ENCODE results near the gene SLC2A1.
A peak's percentile ranks its signal among the peaks of the same experiment; 100 is the strongest.

SLC2A1 gene

DNA sequence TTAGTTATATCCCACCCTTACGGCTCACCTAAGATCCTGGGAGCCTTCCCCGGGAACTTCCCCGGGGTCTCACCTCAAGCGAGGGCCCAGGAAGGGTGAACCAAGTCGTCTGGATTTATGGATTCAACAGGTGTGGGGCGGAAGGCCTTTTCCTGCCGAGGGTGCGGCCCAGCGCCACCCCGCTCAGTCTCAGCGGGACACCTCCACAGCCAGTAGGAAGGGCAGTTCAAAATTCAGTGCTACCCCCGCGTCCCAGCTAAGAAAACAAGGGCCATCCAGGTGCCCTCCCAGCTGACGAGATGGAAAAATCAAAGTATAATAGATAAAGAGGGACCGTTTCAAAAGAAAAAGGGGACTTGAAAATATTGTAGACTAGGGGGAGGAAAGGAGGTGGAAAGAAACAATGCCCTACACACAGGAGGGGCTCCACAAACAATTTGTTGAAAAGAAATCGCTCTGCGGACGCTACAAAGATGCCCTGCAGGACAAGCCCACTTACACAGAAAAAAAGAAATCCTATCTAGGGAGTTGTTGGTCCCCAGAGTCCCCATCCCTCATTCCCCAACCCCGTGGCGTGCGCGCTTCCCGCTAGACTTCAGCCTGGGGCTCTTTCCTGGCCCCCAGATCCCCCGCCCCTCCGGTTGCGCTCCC is 1.3 kb downstream of the SLC2A1 start:
- no CpG with 5 or more reads among the region's 26 CpGs for WGBS (ENCODE audit: extremely low coverage, insufficient coverage, insufficient read length)
- Histone ChIP-seq H3K4me1 (ENCODE audit: control insufficient read depth in 1 of 2, insufficient read depth in 2 of 2, low read length in 2 of 2) (peaks cover 40 to 42% of the 10 kb centered on the region in 2 experiments), H3K9me3 (ENCODE audit: insufficient read depth, low read depth, low read length) (no peaks in the 10 kb centered on the region)

DNA sequence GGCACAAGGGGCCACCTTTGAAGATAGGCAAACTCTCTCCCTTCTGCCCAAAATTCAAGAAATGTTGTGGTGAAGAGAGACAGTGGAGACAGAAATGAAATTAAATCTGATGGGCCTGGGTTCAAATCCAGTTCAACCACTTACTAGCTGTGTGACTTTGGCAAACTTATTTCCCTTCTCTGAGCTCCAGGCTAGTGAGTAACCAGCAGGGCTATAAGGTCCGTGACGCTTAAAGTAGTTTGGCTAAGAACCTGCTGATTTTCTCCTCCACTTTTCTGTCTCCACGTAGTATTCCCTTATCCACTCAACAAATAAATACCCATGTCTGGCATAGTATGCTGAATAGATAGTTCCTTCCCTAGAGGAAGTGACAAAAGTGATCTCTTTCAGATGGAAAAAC is 1.9 kb downstream of the SLC2A1 start:
- Histone ChIP-seq H3K4ac (ENCODE audit: low read depth, low read length) (peak overlapping the region; percentile 99), H3K36me3 (ENCODE audit: control insufficient read depth in 1 of 2, insufficient read depth in 2 of 2, low read length in 2 of 2) (peaks cover 41 to 43% of the 10 kb centered on the region in 2 experiments), H3K79me2 (ENCODE audit: control insufficient read depth, insufficient read depth, low read length, poor library complexity) (peaks cover 64% of the 10 kb centered on the region), H3K9me3 (ENCODE audit: insufficient read depth, low read depth, low read length) (no peaks in the 10 kb centered on the region), H3K18ac (ENCODE audit: low read length) (no peak overlapping the region), H3K4me1 (ENCODE audit: control insufficient read depth in 1 of 2, insufficient read depth in 2 of 2, low read length in 2 of 2) (peaks cover 43% of the 10 kb centered on the region in 2 experiments), H4K8ac (ENCODE audit: low read depth, low read length) (no peak overlapping the region), H3K4me3 (ENCODE audit: low read depth, low read length) (peak overlapping the region; percentile 96), H2BK120ac (ENCODE audit: insufficient read depth, low read length, poor library complexity) (no peak overlapping the region), H3K9ac (ENCODE audit: low read length) (peak overlapping the region; percentile 90), H3K23ac (ENCODE audit: low read length) (no peak overlapping the region), H4K91ac (ENCODE audit: low read depth, low read length) (no peak overlapping the region), H3K27ac (ENCODE audit: low read depth, low read length) (peak overlapping the region; percentile 83), H3K14ac (ENCODE audit: low read length) (no peak overlapping the region), H2AFZ (ENCODE audit: insufficient read depth, low read length, poor library complexity) (no peak overlapping the region), H2BK5ac (ENCODE audit: low read depth, low read length, poor library complexity) (no peak overlapping the region), H2AK5ac (ENCODE audit: low read length) (no peak overlapping the region), H3K27me3 (ENCODE audit: insufficient read depth, low read length) (no peaks in the 10 kb centered on the region), H4K12ac (ENCODE audit: low read depth, low read length) (no peak overlapping the region), H2BK12ac (ENCODE audit: low read length) (no peak overlapping the region), H3K4me2 (ENCODE audit: low read length) (peak overlapping the region; percentile 80), H3K79me1 (ENCODE audit: low read length) (peaks cover 49% of the 10 kb centered on the region)
- no peak for DNase-seq
- no CpG with 5 or more reads among the region's 3 CpGs for WGBS (ENCODE audit: extremely low coverage, insufficient coverage, insufficient read length)

More for the DNA sequence above, 1.3 kb downstream of the SLC2A1 start:
- H2BK12ac ChIP-seq (ENCODE audit: low read length) = peak overlapping the region; percentile 20
- H2AK5ac ChIP-seq (ENCODE audit: low read length) = no peak overlapping the region
- H3K14ac ChIP-seq (ENCODE audit: low read length) = peak overlapping the region; percentile 84
- peak overlapping the region; percentile 96 for H3K4me3 ChIP-seq (ENCODE audit: low read depth, low read length)
- H3K4ac ChIP-seq (ENCODE audit: low read depth, low read length) = peak overlapping the region; percentile 99
- peaks cover 60% of the 10 kb centered on the region for H3K79me2 ChIP-seq (ENCODE audit: control insufficient read depth, insufficient read depth, low read length, poor library complexity)
- peaks cover 51% of the 10 kb centered on the region for H3K79me1 ChIP-seq (ENCODE audit: low read length)
- peak overlapping the region; percentile 17 for H2AFZ ChIP-seq (ENCODE audit: insufficient read depth, low read length, poor library complexity)
- H3K23ac ChIP-seq (ENCODE audit: low read length) = no peak overlapping the region
- peak overlapping the region; percentile 80 for H3K4me2 ChIP-seq (ENCODE audit: low read length)
- H3K36me3 ChIP-seq (ENCODE audit: control insufficient read depth in 1 of 2, insufficient read depth in 2 of 2, low read length in 2 of 2) = peaks cover 35 to 37% of the 10 kb centered on the region in 2 experiments
- peak overlapping the region; percentile 83 for H3K27ac ChIP-seq (ENCODE audit: low read depth, low read length)
- peak overlapping the region; percentile 85 for H4K91ac ChIP-seq (ENCODE audit: low read depth, low read length)
- peak overlapping the region; percentile 83 for H2BK5ac ChIP-seq (ENCODE audit: low read depth, low read length, poor library complexity)
- no peaks in the 10 kb centered on the region for H3K27me3 ChIP-seq (ENCODE audit: insufficient read depth, low read length)
- H4K8ac ChIP-seq (ENCODE audit: low read depth, low read length) = peak overlapping the region; percentile 25
- DNase-seq = no peak
- H3K18ac ChIP-seq (ENCODE audit: low read length) = peak overlapping the region; percentile 91
- H2BK120ac ChIP-seq (ENCODE audit: insufficient read depth, low read length, poor library complexity) = peak overlapping the region; percentile 10
- H4K12ac ChIP-seq (ENCODE audit: low read depth, low read length) = peak overlapping the region; percentile 22
- peak overlapping the region; percentile 90 for H3K9ac ChIP-seq (ENCODE audit: low read length)

- Histone ChIP-seq H3K79me2 (ENCODE audit: control insufficient read depth, insufficient read depth, low read length, poor library complexity) (peaks cover 65% of the 10 kb centered on the region), H3K4ac (ENCODE audit: low read depth, low read length) (peak overlapping the region; percentile 89), H3K9ac (ENCODE audit: low read length) (peak overlapping the region; percentile 28), H3K23ac (ENCODE audit: low read length) (peak overlapping the region; percentile 34), H3K4me3 (ENCODE audit: low read depth, low read length) (peak overlapping the region; percentile 45), H3K36me3 (ENCODE audit: control insufficient read depth in 1 of 2, insufficient read depth in 2 of 2, low read length in 2 of 2) (peaks cover 43 to 46% of the 10 kb centered on the region in 2 experiments), H2BK120ac (ENCODE audit: insufficient read depth, low read length, poor library complexity) (peak overlapping the region; percentile 9), H4K91ac (ENCODE audit: low read depth, low read length) (peak overlapping the region; percentile 45), H4K12ac (ENCODE audit: low read depth, low read length) (no peak overlapping the region), H4K8ac (ENCODE audit: low read depth, low read length) (peak overlapping the region; percentile 45), H3K4me2 (ENCODE audit: low read length) (peak overlapping the region; percentile 59), H3K9me3 (ENCODE audit: insufficient read depth, low read depth, low read length) (no peaks in the 10 kb centered on the region), H3K18ac (ENCODE audit: low read length) (peak overlapping the region; percentile 67), H3K4me1 (ENCODE audit: control insufficient read depth in 1 of 2, insufficient read depth in 2 of 2, low read length in 2 of 2) (peaks cover 34 to 39% of the 10 kb centered on the region in 2 experiments), H2AK5ac (ENCODE audit: low read length) (peak overlapping the region; percentile 60), H2BK12ac (ENCODE audit: low read length) (no peak overlapping the region), H3K27me3 (ENCODE audit: insufficient read depth, low read length) (no peaks in the 10 kb centered on the region), H2BK5ac (ENCODE audit: low read depth, low read length, poor library complexity) (no peak overlapping the region), H2AFZ (ENCODE audit: insufficient read depth, low read length, poor library complexity) (no peak overlapping the region), H3K14ac (ENCODE audit: low read length) (peak overlapping the region; percentile 64), H3K27ac (ENCODE audit: low read depth, low read length) (peak overlapping the region; percentile 38), H3K79me1 (ENCODE audit: low read length) (peaks cover 45% of the 10 kb centered on the region)
- no peak for DNase-seq
- WGBS (ENCODE audit: extremely low coverage, insufficient coverage, insufficient read length) = no CpG with 5 or more reads among the region's 16 CpGs
These were observed 3.2 kb downstream of the SLC2A1 start for GRCh38 chr1:42955311-42956063.

DNA sequence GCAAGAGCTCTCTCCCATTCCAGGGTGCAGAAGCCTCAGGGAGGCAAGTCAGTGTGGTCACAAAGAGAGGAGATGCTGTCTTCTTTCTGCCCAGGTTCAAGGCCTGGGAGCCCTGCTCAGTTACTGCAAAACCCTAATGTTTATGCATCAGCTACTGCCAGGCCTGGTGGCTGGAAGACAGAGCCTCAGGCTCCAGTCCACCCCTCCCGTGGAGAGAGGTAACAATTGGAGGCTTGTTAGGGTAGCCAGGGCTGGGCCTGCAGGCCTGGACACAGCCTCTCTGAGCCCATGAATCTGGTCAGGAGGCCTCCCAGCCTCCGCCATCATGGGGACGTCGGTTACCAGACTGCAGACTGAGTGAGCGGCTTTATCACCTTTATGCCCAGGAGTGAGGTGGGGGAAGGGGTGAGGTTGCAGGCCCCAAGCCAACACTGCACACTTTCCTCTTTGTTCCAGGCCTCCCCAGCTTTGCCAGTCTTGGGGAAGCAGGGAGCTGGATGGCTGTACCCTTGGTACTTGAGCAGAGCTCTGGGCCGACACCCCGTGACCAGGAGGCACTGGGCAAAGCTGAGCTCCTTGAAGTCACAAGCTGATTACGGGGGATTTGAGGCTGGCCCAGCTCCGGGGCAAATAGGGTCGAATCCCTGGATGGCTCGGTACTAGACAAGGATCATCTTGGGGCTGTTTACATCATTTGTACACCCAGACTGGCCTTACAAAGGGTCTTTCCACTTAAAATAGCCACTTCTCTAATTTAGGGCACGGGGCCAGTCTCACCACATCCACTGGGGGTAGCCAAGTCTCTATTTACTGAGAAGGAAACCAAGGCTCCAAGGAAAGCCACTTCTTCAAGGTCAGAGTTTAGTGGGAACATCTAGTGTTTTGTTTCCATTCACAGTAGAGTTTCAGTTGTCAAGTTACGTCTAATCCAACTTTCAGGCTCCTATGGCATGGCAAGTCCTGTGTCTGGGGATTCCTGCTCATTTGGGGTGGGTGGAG is 5.2 kb downstream of the SLC2A1 start:
- no peaks in the 10 kb centered on the region for H3K27me3 ChIP-seq (ENCODE audit: insufficient read depth, low read length)
- peak overlapping the region; percentile 29 for H3K14ac ChIP-seq (ENCODE audit: low read length)
- peak overlapping the region; percentile 1 for H3K9ac ChIP-seq (ENCODE audit: low read length)
- peak overlapping the region; percentile 74 for H3K27ac ChIP-seq (ENCODE audit: low read depth, low read length)
- no CpG with 5 or more reads among the region's 13 CpGs for WGBS (ENCODE audit: extremely low coverage, insufficient coverage, insufficient read length)
- H4K8ac ChIP-seq (ENCODE audit: low read depth, low read length) = peak overlapping the region; percentile 18
- H3K18ac ChIP-seq (ENCODE audit: low read length) = peak overlapping the region; percentile 43
- no peak overlapping the region for H3K23ac ChIP-seq (ENCODE audit: low read length)
- peak overlapping the region; percentile 8 for H3K4me2 ChIP-seq (ENCODE audit: low read length)
- peaks cover 43% of the 10 kb centered on the region for H3K79me1 ChIP-seq (ENCODE audit: low read length)
- H2BK120ac ChIP-seq (ENCODE audit: insufficient read depth, low read length, poor library complexity) = peak overlapping the region; percentile 40
- H3K36me3 ChIP-seq (ENCODE audit: control insufficient read depth in 1 of 2, insufficient read depth in 2 of 2, low read length in 2 of 2) = peaks cover 46 to 47% of the 10 kb centered on the region in 2 experiments
- peak overlapping the region; percentile 22 for H2BK12ac ChIP-seq (ENCODE audit: low read length)
- peaks cover 38 to 48% of the 10 kb centered on the region in 2 experiments for H3K4me1 ChIP-seq (ENCODE audit: control insufficient read depth in 1 of 2, insufficient read depth in 2 of 2, low read length in 2 of 2)
- H4K91ac ChIP-seq (ENCODE audit: low read depth, low read length) = peak overlapping the region; percentile 38
- H2AFZ ChIP-seq (ENCODE audit: insufficient read depth, low read length, poor library complexity) = no peak overlapping the region
- no peaks in the 10 kb centered on the region for H3K9me3 ChIP-seq (ENCODE audit: insufficient read depth, low read depth, low read length)
- H4K12ac ChIP-seq (ENCODE audit: low read depth, low read length) = no peak overlapping the region
- H3K4ac ChIP-seq (ENCODE audit: low read depth, low read length) = peak overlapping the region; percentile 29
- no peak for DNase-seq
- H3K79me2 ChIP-seq (ENCODE audit: control insufficient read depth, insufficient read depth, low read length, poor library complexity) = peaks cover 65% of the 10 kb centered on the region
- no peak overlapping the region for H2AK5ac ChIP-seq (ENCODE audit: low read length)
- H2BK5ac ChIP-seq (ENCODE audit: low read depth, low read length, poor library complexity) = peak overlapping the region; percentile 19
- H3K4me3 ChIP-seq (ENCODE audit: low read depth, low read length) = no peak overlapping the region

Measured in trophoblast cell (in vitro differentiated cells and primary cell).